Type B pancreatic cell (in vitro differentiated cells): ENCODE results near the gene INSR. TPM values are rescaled to one million over a fixed set of nuclear protein-coding genes. Genes with fewer than 3 reads are reported as not detected.
A peak's percentile ranks its signal among the peaks of the same experiment; 100 is the strongest.

ENCODE experiments used
- DNase-seq: peaks from one replicate; pipeline ENCODE4 v3.0.0; 2021; ENCODE audit warnings: mixed read lengths; ENCODE audit not compliant: unreplicated experiment; ENCODE audit errors: extremely low spot score
- H3K27ac Mint-ChIP-seq: 2 replicates; pipeline ENCODE4 v1.8.0; 2021; ENCODE audit warnings: mild to moderate bottlenecking, mixed read lengths
- H3K27me3 Mint-ChIP-seq: 2 replicates; pipeline ENCODE4 v1.8.0; 2021; ENCODE audit warnings: mixed read lengths
- H3K36me3 Mint-ChIP-seq: 2 replicates; pipeline ENCODE4 v1.8.0; 2021; ENCODE audit warnings: mixed read lengths
- H3K4me1 Mint-ChIP-seq: one replicate; pipeline ENCODE4 v1.8.0; 2021; ENCODE audit warnings: mixed read lengths; ENCODE audit not compliant: unreplicated experiment
- H3K4me3 Mint-ChIP-seq: 2 replicates; pipeline ENCODE4 v1.8.0; 2021; ENCODE audit warnings: mild to moderate bottlenecking, mixed read lengths
- H3K9me3 Mint-ChIP-seq: 2 replicates; pipeline ENCODE4 v1.8.0; 2021; ENCODE audit warnings: mixed read lengths
- total RNA-seq: library from RNA; stranded (reverse); gene quantifications from 2 replicates; pipeline ENCODE4 v1.2.1, GENCODE V29; 2021; ENCODE audit warnings: low replicate concordance
- TF ChIP-seq, protein P1 (sequence below): fragments of 200-600 bp; sonication (generic); conservative IDR thresholded peaks from 2 replicates; pipeline ENCODE4 v1.5.0; 2021; ENCODE audit warnings: antibody characterized with exemption, mild to moderate bottlenecking

Gene INSR
- total RNA-seq, 1 donor from 2014 or later: 33.7 TPM

DNA sequence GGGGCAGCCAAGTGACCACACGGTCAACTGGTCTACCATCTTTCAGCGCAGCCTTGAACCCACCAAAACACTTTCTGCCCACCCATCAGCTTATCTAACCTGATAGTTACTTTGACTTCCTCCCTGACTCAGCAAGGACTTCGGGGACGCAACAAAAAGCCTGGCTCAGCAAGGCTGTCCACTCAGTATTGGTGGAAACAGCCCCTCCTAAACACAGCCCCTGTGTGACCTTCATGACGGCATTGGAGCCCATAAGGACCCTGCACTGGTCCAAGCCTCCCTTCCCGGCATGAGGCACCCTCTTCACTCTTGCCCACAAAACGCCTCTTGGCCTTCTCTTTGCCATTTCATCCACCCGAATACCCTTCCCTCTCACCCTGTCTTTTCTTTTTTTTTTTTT is 39.1 kb downstream of the INSR start:
- peaks cover 15% of the 10 kb centered on the region for H3K4me1 Mint-ChIP-seq
- no peak for DNase-seq
- no peaks in the 10 kb centered on the region for H3K9me3 Mint-ChIP-seq
- no peaks in the 10 kb centered on the region for H3K36me3 Mint-ChIP-seq
- H3K27me3 Mint-ChIP-seq: no peaks in the 10 kb centered on the region
- H3K4me3 Mint-ChIP-seq: peak overlapping the region; percentile 44
- H3K27ac Mint-ChIP-seq: peak overlapping the region; percentile 91
- TF ChIP-seq, protein P1, sequence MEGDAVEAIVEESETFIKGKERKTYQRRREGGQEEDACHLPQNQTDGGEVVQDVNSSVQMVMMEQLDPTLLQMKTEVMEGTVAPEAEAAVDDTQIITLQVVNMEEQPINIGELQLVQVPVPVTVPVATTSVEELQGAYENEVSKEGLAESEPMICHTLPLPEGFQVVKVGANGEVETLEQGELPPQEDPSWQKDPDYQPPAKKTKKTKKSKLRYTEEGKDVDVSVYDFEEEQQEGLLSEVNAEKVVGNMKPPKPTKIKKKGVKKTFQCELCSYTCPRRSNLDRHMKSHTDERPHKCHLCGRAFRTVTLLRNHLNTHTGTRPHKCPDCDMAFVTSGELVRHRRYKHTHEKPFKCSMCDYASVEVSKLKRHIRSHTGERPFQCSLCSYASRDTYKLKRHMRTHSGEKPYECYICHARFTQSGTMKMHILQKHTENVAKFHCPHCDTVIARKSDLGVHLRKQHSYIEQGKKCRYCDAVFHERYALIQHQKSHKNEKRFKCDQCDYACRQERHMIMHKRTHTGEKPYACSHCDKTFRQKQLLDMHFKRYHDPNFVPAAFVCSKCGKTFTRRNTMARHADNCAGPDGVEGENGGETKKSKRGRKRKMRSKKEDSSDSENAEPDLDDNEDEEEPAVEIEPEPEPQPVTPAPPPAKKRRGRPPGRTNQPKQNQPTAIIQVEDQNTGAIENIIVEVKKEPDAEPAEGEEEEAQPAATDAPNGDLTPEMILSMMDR: no peak

DNA sequence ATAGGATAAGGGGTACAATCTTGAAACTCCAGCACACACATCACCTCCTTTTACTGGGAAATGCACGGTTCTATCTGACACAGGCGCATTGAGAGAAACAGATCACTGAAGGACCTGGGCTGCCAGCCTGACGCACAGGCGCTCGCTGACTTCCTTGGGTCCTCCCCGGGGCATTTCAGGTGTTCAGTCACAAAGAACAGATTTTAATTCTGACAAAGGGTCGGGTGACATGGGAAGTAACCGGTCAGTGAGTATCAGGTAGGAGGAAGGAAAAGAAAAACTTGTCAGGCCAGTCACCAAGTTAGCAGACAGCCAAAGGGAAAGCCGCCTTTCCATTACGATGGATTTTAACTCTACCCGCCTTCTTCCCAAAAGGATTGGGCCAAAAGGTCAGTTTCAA is 39.6 kb downstream of the INSR start:
- H3K9me3 Mint-ChIP-seq: no peaks in the 10 kb centered on the region
- peak overlapping the region; percentile 91 for H3K27ac Mint-ChIP-seq
- TF ChIP-seq, protein P1: no peak
- no peaks in the 10 kb centered on the region for H3K27me3 Mint-ChIP-seq
- peaks cover 15% of the 10 kb centered on the region for H3K4me1 Mint-ChIP-seq
- H3K4me3 Mint-ChIP-seq: peak overlapping the region; percentile 59
- no peaks in the 10 kb centered on the region for H3K36me3 Mint-ChIP-seq
- no peak for DNase-seq

GRCh38 chr19:7252364-7252763 is 41.9 kb downstream of the INSR start:
- TF ChIP-seq, protein P1: no peak
- Mint-ChIP-seq H3K36me3 (peaks cover 4% of the 10 kb centered on the region), H3K4me1 (peaks cover 12% of the 10 kb centered on the region), H3K27me3 (no peaks in the 10 kb centered on the region), H3K27ac (no peak overlapping the region), H3K9me3 (no peaks in the 10 kb centered on the region), H3K4me3 (no peak overlapping the region)
- no peak for DNase-seq

- Mint-ChIP-seq H3K27ac (no peak overlapping the region), H3K27me3 (no peaks in the 10 kb centered on the region), H3K4me1 (peaks cover 9% of the 10 kb centered on the region), H3K36me3 (peaks cover 8% of the 10 kb centered on the region), H3K4me3 (no peak overlapping the region), H3K9me3 (no peaks in the 10 kb centered on the region)
- no peak for DNase-seq
- TF ChIP-seq, protein P1: no peak
Measured at GRCh38 chr19:7251494-7251893, 42.7 kb downstream of the INSR start.

DNA sequence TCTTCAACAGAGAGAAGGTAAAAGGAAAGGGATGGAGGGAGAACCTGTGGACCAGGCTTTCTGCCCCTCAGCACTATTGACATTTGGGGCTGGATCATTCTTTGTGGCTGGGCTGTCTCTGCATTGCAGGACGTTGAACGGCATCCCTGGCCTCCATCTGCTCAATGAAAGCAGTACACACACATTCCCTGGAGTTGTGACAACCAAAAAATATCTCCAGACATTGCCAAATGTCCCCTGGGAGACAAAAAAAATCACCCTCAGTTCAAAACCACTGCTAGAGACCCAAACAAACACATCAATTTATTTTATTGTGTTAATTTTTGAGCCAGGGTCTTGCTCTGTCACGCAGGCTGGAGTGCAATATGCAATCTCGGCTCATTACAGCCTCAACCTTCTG is 43.3 kb downstream of the INSR start:
- no peak for DNase-seq
- Mint-ChIP-seq H3K36me3 (peaks cover 8% of the 10 kb centered on the region), H3K27ac (no peak overlapping the region), H3K9me3 (no peaks in the 10 kb centered on the region), H3K4me3 (no peak overlapping the region), H3K4me1 (peaks cover 9% of the 10 kb centered on the region), H3K27me3 (no peaks in the 10 kb centered on the region)
- TF ChIP-seq, protein P1: no peak

- Mint-ChIP-seq H3K36me3 (peaks cover 8% of the 10 kb centered on the region), H3K4me1 (peaks cover 2% of the 10 kb centered on the region), H3K27me3 (no peaks in the 10 kb centered on the region), H3K4me3 (no peak overlapping the region), H3K27ac (no peak overlapping the region), H3K9me3 (no peaks in the 10 kb centered on the region)
- no peak for DNase-seq
- TF ChIP-seq, protein P1: no peak
Measured at GRCh38 chr19:7250057-7250596, 44.1 kb downstream of the INSR start.
